Endothelial cell of umbilical vein (primary cell): Measurements from ENCODE around the gene SDSL. TPM values are rescaled to one million over a fixed set of nuclear protein-coding genes. Genes with fewer than 3 reads are reported as not detected.

Source experiments
- BruUV-seq: library from RNA; stranded (reverse); fragments of 400-500 nt; replicated peaks from 2 replicates; lab custom pipeline; 2021; lab: Mats Ljungman, UMichigan
- CTCF ChIA-PET: fragments of 300-600, 350-600 bp; sonication (Branson Sonifier 250); formaldehyde crosslinking; loops from one replicate; lab custom pipeline; 2021; ENCODE audit warnings: antibody characterized with exemption, inconsistent platforms; lab: Charles Lee
- POLR2A ChIA-PET: fragments of 300-600, 350-600 bp; sonication (Branson Sonifier 250); formaldehyde crosslinking; loops from one replicate; lab custom pipeline; 2021; ENCODE audit warnings: antibody characterized with exemption, inconsistent platforms; lab: Charles Lee
- DNase-seq: peaks from one replicate; pipeline ENCODE4 v3.0.0-alpha.2; 2011; ENCODE audit warnings: low read depth, low spot score
- FAIRE-seq: peaks from 2 replicates; lab custom pipeline; 2011; peaks lifted over from hg19 to GRCh38; lab: Jason Lieb, UNC
- H2AFZ ChIP-seq: 2 replicates; pipeline ENCODE4 v1.6.0; 2012; ENCODE audit warnings: low read depth, low read length, control low read depth, inconsistent platforms
- H3K27ac ChIP-seq: 2 replicates; pipeline ENCODE4 v1.5.1; 2011; ENCODE audit warnings: low read depth, mild to moderate bottlenecking, control low read depth, low read length, moderate library complexity; ENCODE audit not compliant: insufficient read depth
- H3K27me3 ChIP-seq, 2 experiments: 2 replicates each; pipeline versions ENCODE4 v1.6.0 to v1.6.1; 2011; ENCODE audit warnings: low read length in 2 of 2, mixed read lengths in 1 of 2; ENCODE audit not compliant: control insufficient read depth in 2 of 2, insufficient read depth in 2 of 2
- H3K36me3 ChIP-seq, 2 experiments: 2 replicates in 1 of 2; 3 replicates in 1 of 2; pipeline ENCODE4 v1.5.1; 2011; ENCODE audit warnings: low read length in 2 of 2, mild to moderate bottlenecking in 1 of 2, moderate library complexity in 1 of 2; ENCODE audit not compliant: control insufficient read depth in 2 of 2, insufficient read depth in 2 of 2; ENCODE audit errors: extremely low read depth in 1 of 2
- H3K4me1 ChIP-seq: 3 replicates; pipeline ENCODE4 v1.5.1; 2011; ENCODE audit warnings: mild to moderate bottlenecking, low read length; ENCODE audit not compliant: control insufficient read depth, insufficient read depth; ENCODE audit errors: extremely low read depth
- H3K4me2 ChIP-seq: 2 replicates; pipeline ENCODE4 v1.6.1; 2011; ENCODE audit warnings: low read length, control low read depth, mixed read lengths; ENCODE audit not compliant: insufficient read depth
- H3K4me3 ChIP-seq, 3 experiments: fragments of 200-600 bp in 1 of 3; sonication (generic), shearing (Covaris generic) in 1 of 3; replicated peaks in 1 of 3; 2 replicates each; pipeline ENCODE4 v1.5.1; 2011 to 2016; ENCODE audit warnings: control low read depth in 3 of 3, low read length in 3 of 3, mild to moderate bottlenecking in 2 of 3, inconsistent platforms in 1 of 3, low read depth in 1 of 3, moderate library complexity in 1 of 3; ENCODE audit not compliant: insufficient read depth in 1 of 3
- H3K79me2 ChIP-seq: 2 replicates; pipeline ENCODE4 v1.6.0; 2012; ENCODE audit warnings: low read length, inconsistent platforms; ENCODE audit not compliant: control insufficient read depth, insufficient read depth
- H3K9ac ChIP-seq: replicated peaks from 2 replicates; pipeline ENCODE3; 2011; ENCODE audit warnings: low read length, control low read depth; ENCODE audit not compliant: insufficient read depth; ENCODE audit errors: extremely low read depth
- H3K9me1 ChIP-seq: replicated peaks from 3 replicates; pipeline ENCODE4 v1.6.0; 2011; ENCODE audit warnings: mild to moderate bottlenecking, low read length; ENCODE audit not compliant: control insufficient read depth, insufficient read depth; ENCODE audit errors: extremely low read depth
- H3K9me3 ChIP-seq: replicated peaks from 2 replicates; pipeline ENCODE4 v1.5.1; 2012; ENCODE audit warnings: low read length, inconsistent platforms; ENCODE audit not compliant: control insufficient read depth, insufficient read depth
- H4K20me1 ChIP-seq: replicated peaks from 2 replicates; pipeline ENCODE3; 2011; ENCODE audit warnings: mild to moderate bottlenecking, low read length; ENCODE audit not compliant: control insufficient read depth, insufficient read depth; ENCODE audit errors: extremely low read depth
- EZH2 ChIP-seq: IDR thresholded peaks from 2 replicates; pipeline ENCODE4 v1.6.1; 2012; ENCODE audit warnings: borderline replicate concordance, low read depth, mild to moderate bottlenecking, moderate library complexity, low read length, inconsistent platforms; ENCODE audit not compliant: severe bottlenecking
- FOS ChIP-seq: IDR thresholded peaks from 2 replicates; pipeline ENCODE4 v1.6.1; 2011; ENCODE audit warnings: mild to moderate bottlenecking, low read length, moderate library complexity, borderline replicate concordance; ENCODE audit not compliant: insufficient read depth
- GATA2 ChIP-seq: IDR thresholded peaks from 2 replicates; pipeline ENCODE4 v1.7.0; 2011; ENCODE audit warnings: low read depth, mild to moderate bottlenecking, moderate library complexity, mixed read lengths, low read length; ENCODE audit not compliant: insufficient read length, insufficient read depth
- MAX ChIP-seq: IDR thresholded peaks from 2 replicates; pipeline ENCODE4 v1.6.1; 2011; ENCODE audit not compliant: insufficient read depth, insufficient read length
- POLR2A ChIP-seq: IDR thresholded peaks from 2 replicates; pipeline ENCODE4 v1.6.1; 2012; ENCODE audit warnings: low read depth, mild to moderate bottlenecking, control low read depth, low read length
- POLR2AphosphoS5 ChIP-seq: IDR thresholded peaks from 2 replicates; pipeline ENCODE4 v1.6.1; 2012; ENCODE audit warnings: low read depth, mild to moderate bottlenecking, control low read depth, low read length, moderate library complexity; ENCODE audit not compliant: insufficient read depth
- dilution Hi-C: fragments of 300-500 bp; cut with MboI; formaldehyde crosslinking; loops from one replicate; pipeline ENCODE4 v1.15.0; 2019; ENCODE audit warnings: low sequenced_read_pairs; ENCODE audit not compliant: extremely low pct_ligation_motif_present
- intact Hi-C: fragments of 100-400 bp; cut with micrococcal nuclease; formaldehyde crosslinking; loops from one replicate; pipeline ENCODE4 v1.10.0; 2022
- polyA plus RNA-seq, 4 experiments: library from polyadenylated mRNA; depleted of rRNA in 3 of 4; stranded (reverse) in 3 of 4; unstranded in 1 of 4; fragments of >200 nt; gene quantifications; 2 replicates each; pipeline versions ENCODE4 v1.2.1 to v1.2.3, GENCODE V29; 2011 to 2012; ENCODE audit warnings: missing spikeins in 1 of 4
- total RNA-seq: library from RNA; stranded (reverse); gene quantifications from 2 replicates; pipeline ENCODE4 v1.2.3, GENCODE V29; 2021

The SDSL gene
- total and polyA plus RNA-seq, 2 donors (not counting 3 experiments of a cell fraction or from before 2014, with no cell fraction given) = 5.7 to 16.9 TPM

- Histone ChIP-seq H3K4me3 (no peak overlapping the region), H3K27ac (no peak overlapping the region), H3K4me1 (peaks cover 7% of the 10 kb centered on the region), H3K79me2 (no peaks in the 10 kb centered on the region), H3K9ac (no peak overlapping the region), H2AFZ (no peak overlapping the region), H3K27me3 (no peaks in the 10 kb centered on the region), H3K9me3 (no peaks in the 10 kb centered on the region), H4K20me1 (no peaks in the 10 kb centered on the region), H3K4me2 (no peak overlapping the region), H3K36me3 (no peaks in the 10 kb centered on the region), H3K9me1 (no peaks in the 10 kb centered on the region)
- POLR2A ChIA-PET = interaction anchor here (0.7 kb wide), 1 partner anchor 102 kb away, joined by 3 read pairs; no protein-coding TSS in a partner anchor
- TF ChIP-seq EZH2 = no peak
- TF ChIP-seq FOS = no peak
- no peak for TF ChIP-seq GATA2
- TF ChIP-seq POLR2A = no peak
- TF ChIP-seq POLR2AphosphoS5 = no peak
- no peak for TF ChIP-seq MAX
- DNase-seq (no peak), FAIRE-seq (no peak)
- intact Hi-C loops = no loop called here
- no TSS peak for BruUV-seq
- dilution Hi-C loops = no loop called here
- CTCF ChIA-PET = no interaction called here
These were observed 1.1 kb upstream of the SDSL start for GRCh38 chr12:113420996-113421595.
